Panc1 (cell line): Measurements from ENCODE around the gene PARVB.

Experiments used
- CTCF ChIP-seq: fragments of 450-650 bp; IDR thresholded peaks from 2 replicates; pipeline ENCODE4 v1.5.1; 2017; ENCODE audit warnings: mild to moderate bottlenecking
- REST ChIP-seq, 2 experiments: IDR thresholded peaks; 2 replicates each; pipeline ENCODE4 v1.6.1; 2011 to 2012; ENCODE audit warnings: low read depth in 2 of 2, control low read depth in 1 of 2, low read length in 1 of 2, mild to moderate bottlenecking in 1 of 2, moderate library complexity in 1 of 2; ENCODE audit not compliant: insufficient read depth in 1 of 2
- TCF7L2 ChIP-seq: IDR thresholded peaks from 2 replicates; pipeline ENCODE4 v1.6.1; 2011; ENCODE audit warnings: mild to moderate bottlenecking, low read depth, low read length, inconsistent platforms

- TF ChIP-seq CTCF = no peak
- TF ChIP-seq REST (IDR thresholded peaks at IDR 0.05; ENCODE audit: insufficient read depth in 1 of 2, low read depth in 2 of 2, low read length in 1 of 2) = no peak
- no peak for TF ChIP-seq TCF7L2
Measured at GRCh38 chr22:44196241-44196640, 172.1 kb downstream of the PARVB start.
